Measurements from ENCODE around the gene TMEM150B. TPM values are rescaled to one million over a fixed set of nuclear protein-coding genes. Genes with fewer than 3 reads are reported as not detected.
A peak's percentile ranks its signal among the peaks of the same experiment; 100 is the strongest.

Gene TMEM150B
- total RNA-seq, 3 donors from 2014 or later (not counting 1 experiment from before 2014, with no cell fraction given): 0.87 to 2.1 TPM; not detected in 1

- H3K36me3 ChIP-seq (ENCODE audit: control insufficient read depth, insufficient read depth, low read length): peaks cover 4% of the 10 kb centered on the region
- H3K27me3 ChIP-seq (ENCODE audit: control insufficient read depth, insufficient read depth, low read length): no peaks in the 10 kb centered on the region
- Mint-ChIP-seq H3K4me1 (peaks cover 43 to 48% of the 10 kb centered on the region in 2 donors), H3K27ac (peak within 1 kb of the TSS; percentile 98), H3K27me3 (ENCODE audit: low read depth in 2 of 2) (peaks cover 0 to 7% of the 10 kb centered on the region in 2 donors), H3K4me3 (peak within 1 kb of the TSS; percentile 100), H3K36me3 (no peaks in the 10 kb centered on the region), H3K9me3 (no peaks in the 10 kb centered on the region)
- H3K9me3 ChIP-seq (ENCODE audit: control insufficient read depth, insufficient read depth, low read length): no peaks in the 10 kb centered on the region
- TF ChIP-seq, protein P1, sequence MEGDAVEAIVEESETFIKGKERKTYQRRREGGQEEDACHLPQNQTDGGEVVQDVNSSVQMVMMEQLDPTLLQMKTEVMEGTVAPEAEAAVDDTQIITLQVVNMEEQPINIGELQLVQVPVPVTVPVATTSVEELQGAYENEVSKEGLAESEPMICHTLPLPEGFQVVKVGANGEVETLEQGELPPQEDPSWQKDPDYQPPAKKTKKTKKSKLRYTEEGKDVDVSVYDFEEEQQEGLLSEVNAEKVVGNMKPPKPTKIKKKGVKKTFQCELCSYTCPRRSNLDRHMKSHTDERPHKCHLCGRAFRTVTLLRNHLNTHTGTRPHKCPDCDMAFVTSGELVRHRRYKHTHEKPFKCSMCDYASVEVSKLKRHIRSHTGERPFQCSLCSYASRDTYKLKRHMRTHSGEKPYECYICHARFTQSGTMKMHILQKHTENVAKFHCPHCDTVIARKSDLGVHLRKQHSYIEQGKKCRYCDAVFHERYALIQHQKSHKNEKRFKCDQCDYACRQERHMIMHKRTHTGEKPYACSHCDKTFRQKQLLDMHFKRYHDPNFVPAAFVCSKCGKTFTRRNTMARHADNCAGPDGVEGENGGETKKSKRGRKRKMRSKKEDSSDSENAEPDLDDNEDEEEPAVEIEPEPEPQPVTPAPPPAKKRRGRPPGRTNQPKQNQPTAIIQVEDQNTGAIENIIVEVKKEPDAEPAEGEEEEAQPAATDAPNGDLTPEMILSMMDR (IDR thresholded peaks at IDR 0.05): no peak
- intact Hi-C loops (cut with micrococcal nuclease): loop anchor here (1.0 kb wide), 1 partner anchor 21 kb away; the partner anchor contains the start of gene PPP6R1
- peak within 1 kb of the TSS; percentile 93 for H3K27ac ChIP-seq (ENCODE audit: low read length)
- peak; percentile 95 to 98 for DNase-seq
- ATAC-seq: peak; percentile 81 to 88 (median 82)
- peaks cover 55% of the 10 kb centered on the region for H3K4me1 ChIP-seq (ENCODE audit: control insufficient read depth, insufficient read depth, low read length)
- 6% methylated on average over 52 of the region's 52 CpGs for WGBS (ENCODE audit: insufficient coverage)
- H3K4me3 ChIP-seq (ENCODE audit: low read length): peak within 1 kb of the TSS; percentile 89
Measured at GRCh38 chr19:55279770-55280643, 45.1 kb downstream of the TMEM150B start, which contains the start of gene HSPBP1. HSPBP1 (minus strand) TSS chr19:55280110; CDS start chr19:55279608, 502 bp downstream.

GRCh38 chr19:55279340-55279739 lies 45.8 kb downstream of the TMEM150B start:
- Mint-ChIP-seq H3K9me3 (no peaks in the 10 kb centered on the region), H3K4me3 (peak overlapping the region; percentile 100), H3K27ac (peak overlapping the region; percentile 98), H3K4me1 (peaks cover 43 to 48% of the 10 kb centered on the region in 2 donors), H3K27me3 (ENCODE audit: low read depth in 2 of 2) (peaks cover 0 to 7% of the 10 kb centered on the region in 2 donors), H3K36me3 (no peaks in the 10 kb centered on the region)
- no peaks in the 10 kb centered on the region for H3K9me3 ChIP-seq (ENCODE audit: control insufficient read depth, insufficient read depth, low read length)
- no peaks in the 10 kb centered on the region for H3K27me3 ChIP-seq (ENCODE audit: control insufficient read depth, insufficient read depth, low read length)
- TF ChIP-seq, protein P1 (IDR thresholded peaks at IDR 0.05): no peak
- WGBS (ENCODE audit: insufficient coverage): 16% methylated on average over 23 of the region's 23 CpGs
- peaks cover 7% of the 10 kb centered on the region for H3K36me3 ChIP-seq (ENCODE audit: control insufficient read depth, insufficient read depth, low read length)
- DNase-seq: no peak
- H3K27ac ChIP-seq (ENCODE audit: low read length): peak overlapping the region; percentile 93
- H3K4me1 ChIP-seq (ENCODE audit: control insufficient read depth, insufficient read depth, low read length): peaks cover 57% of the 10 kb centered on the region
- no peak for ATAC-seq
- intact Hi-C loops (cut with micrococcal nuclease): no loop called here
- peak overlapping the region; percentile 89 for H3K4me3 ChIP-seq (ENCODE audit: low read length)

GRCh38 chr19:55278391-55279135 lies 46.6 kb downstream of the TMEM150B start:
- no peak for ATAC-seq
- WGBS (ENCODE audit: insufficient coverage): 93% methylated on average over 10 of the region's 13 CpGs
- Mint-ChIP-seq H3K9me3 (no peaks in the 10 kb centered on the region), H3K36me3 (no peaks in the 10 kb centered on the region), H3K27ac (peak overlapping the region; percentile 98), H3K27me3 (ENCODE audit: low read depth in 2 of 2) (peaks cover 0 to 6% of the 10 kb centered on the region in 2 donors), H3K4me3 (peak overlapping the region; percentile 58), H3K4me1 (peaks cover 41 to 45% of the 10 kb centered on the region in 2 donors)
- Histone ChIP-seq H3K27ac (ENCODE audit: low read length) (peak overlapping the region; percentile 93), H3K9me3 (ENCODE audit: control insufficient read depth, insufficient read depth, low read length) (no peaks in the 10 kb centered on the region), H3K4me1 (ENCODE audit: control insufficient read depth, insufficient read depth, low read length) (peaks cover 56% of the 10 kb centered on the region), H3K4me3 (ENCODE audit: low read length) (no peak overlapping the region), H3K36me3 (ENCODE audit: control insufficient read depth, insufficient read depth, low read length) (peaks cover 10% of the 10 kb centered on the region), H3K27me3 (ENCODE audit: control insufficient read depth, insufficient read depth, low read length) (no peaks in the 10 kb centered on the region)
- DNase-seq: no peak
- intact Hi-C loops (cut with micrococcal nuclease): no loop called here
- TF ChIP-seq, protein P1 (IDR thresholded peaks at IDR 0.05): no peak

Data from natural killer cell (primary cell).